Left renal pelvis (tissue), 4 donors: ENCODE measurements around the gene PDE6A. TPM values are rescaled to one million over a fixed set of nuclear protein-coding genes. Genes with fewer than 3 reads are reported as not detected.

ENCODE experiments used
- DNase-seq, 4 donors: peaks; one replicate each; pipeline ENCODE4 v3.0.0-alpha.2; 2013; ENCODE audit warnings: low read depth in 4 of 4, low spot score in 3 of 4
- polyA plus RNA-seq, 4 donors: library from polyadenylated mRNA; unstranded; fragments of 120-200 nt; gene quantifications; one replicate each; pipeline ENCODE4 v1.2.1, GENCODE V29; 2013; ENCODE audit not compliant: insufficient read length in 4 of 4

The PDE6A gene
- polyA plus RNA-seq, 4 donors: 0.09 to 0.21 (median 0.10) TPM

DNA sequence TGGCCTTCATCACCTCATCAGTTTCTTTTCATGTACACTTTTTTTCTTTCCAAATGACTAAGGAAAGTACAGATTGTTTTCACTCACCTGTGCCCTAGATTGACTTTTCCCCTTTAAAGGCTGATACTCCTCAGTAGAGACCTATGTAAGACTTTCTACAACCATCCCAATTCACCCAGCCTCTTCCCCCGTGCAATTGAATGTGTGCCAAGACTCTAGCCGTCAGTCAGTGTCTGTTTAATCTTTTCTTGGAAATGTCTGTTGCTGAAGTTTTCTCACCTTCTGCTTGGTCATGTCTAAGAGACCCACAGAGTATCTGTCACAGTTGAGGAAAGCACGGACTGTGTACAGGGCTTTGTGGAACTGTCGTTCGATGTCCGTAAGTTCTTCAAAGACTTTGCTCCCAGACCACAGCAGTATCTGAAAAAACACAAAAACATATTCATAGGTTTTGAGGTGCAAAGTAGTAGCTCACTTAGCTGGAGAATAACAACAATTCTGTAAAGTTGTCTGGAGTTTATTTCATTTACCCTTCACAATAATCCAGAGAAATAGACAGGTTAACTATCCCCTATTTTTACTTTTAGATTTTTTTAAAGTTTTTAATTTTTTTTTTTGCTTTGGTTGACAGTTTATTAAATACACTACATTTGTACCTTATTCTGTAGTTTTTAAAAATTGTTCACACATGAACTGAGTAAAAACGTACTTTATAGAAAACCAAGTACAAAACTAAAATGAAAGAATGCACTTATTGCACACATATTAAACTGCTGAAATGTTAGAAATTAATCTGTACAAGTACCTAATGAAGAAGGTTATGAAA is 13.6 kb downstream of the PDE6A start:
- DNase-seq: no peak

DNA sequence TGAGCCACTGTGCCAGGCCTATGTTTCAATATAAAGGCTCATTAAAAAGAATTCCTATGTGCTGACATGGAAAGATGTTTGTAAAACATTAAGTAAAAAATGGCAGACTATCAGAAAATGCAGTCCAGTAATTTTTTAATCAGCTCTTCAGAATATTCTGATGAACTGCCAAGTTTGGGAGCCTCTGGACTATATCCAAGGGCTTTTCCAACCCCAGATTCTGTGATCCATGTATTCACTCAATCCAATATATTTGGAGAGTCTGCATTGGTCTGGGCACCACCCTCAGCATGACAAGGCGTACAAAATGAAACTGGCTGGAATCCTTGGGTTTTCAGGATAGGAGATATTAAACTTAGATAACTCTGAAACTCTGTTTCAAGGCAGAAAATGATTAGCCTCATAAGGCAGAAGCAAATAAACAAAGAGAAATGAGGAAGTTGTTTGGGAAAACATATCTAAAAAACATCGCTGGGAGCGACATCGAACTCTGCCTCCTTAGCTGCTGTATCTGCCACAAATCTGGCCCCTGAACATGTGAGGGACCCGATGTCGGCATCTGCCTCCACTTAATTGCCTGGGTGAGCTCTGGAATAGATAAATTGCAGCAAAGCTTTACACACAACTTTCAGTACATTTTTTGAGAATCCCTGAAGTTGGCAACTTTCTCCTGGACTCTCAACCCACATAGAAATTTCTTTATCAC is 14.4 kb downstream of the PDE6A start:
- DNase-seq: no peak

DNA sequence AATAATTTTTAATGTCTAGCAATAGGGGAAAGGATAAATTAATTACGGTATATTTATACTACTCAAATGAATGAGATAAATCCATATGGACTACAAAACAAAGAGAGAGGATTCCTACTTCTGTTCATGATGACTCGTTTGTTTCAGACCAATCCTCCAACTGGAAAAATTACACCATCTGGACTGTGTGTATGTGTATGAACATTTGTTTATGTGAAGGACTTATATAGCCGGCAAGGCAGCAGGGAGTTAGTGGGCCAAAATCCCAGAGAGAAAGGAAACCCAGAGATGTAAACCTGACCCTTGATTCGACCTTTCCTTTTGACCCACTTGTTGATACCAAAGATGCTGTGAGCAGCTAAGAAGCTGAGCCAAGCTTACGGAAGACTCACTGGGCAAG is 20.1 kb downstream of the PDE6A start:
- no peak for DNase-seq

- DNase-seq: no peak
Measured at GRCh38 chr5:149922950-149923349, 21.6 kb downstream of the PDE6A start.

- no peak for DNase-seq
Measured at GRCh38 chr5:149921597-149921996, 23.0 kb downstream of the PDE6A start.

DNA sequence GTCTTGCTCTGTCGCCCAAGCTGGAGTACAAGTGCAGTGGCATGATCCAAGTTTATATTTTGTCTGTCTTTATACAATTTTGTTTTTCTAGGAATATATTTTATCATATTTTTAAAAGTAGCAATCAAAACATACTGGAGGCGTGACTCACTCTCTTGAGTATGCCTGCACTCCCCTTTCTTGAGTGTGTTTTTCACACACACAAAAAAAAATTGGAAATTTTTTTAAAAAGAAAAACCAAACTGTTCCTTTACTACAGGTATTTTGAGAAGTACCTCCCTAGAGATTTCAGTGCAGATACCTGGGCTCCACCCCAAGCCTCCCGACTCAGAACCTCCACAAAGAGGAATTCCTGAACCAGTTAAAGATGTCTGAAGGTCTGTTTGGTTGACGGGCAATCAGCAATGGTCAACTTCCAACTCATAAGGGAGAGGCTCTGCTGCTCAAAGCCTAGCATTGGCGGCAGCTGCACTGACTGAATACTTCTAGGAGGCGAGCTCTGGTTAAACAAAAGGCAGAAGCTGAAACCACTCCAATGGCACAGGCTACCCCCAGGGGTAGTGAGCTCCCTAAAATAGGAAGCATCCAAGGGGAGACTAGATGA is 27.4 kb downstream of the PDE6A start:
- no peak for DNase-seq

GRCh38 chr5:149916334-149917072 is 28.1 kb downstream of the PDE6A start:
- DNase-seq: no peak

- DNase-seq: no peak
Measured at GRCh38 chr5:149915392-149916260, 29.0 kb downstream of the PDE6A start.

DNA sequence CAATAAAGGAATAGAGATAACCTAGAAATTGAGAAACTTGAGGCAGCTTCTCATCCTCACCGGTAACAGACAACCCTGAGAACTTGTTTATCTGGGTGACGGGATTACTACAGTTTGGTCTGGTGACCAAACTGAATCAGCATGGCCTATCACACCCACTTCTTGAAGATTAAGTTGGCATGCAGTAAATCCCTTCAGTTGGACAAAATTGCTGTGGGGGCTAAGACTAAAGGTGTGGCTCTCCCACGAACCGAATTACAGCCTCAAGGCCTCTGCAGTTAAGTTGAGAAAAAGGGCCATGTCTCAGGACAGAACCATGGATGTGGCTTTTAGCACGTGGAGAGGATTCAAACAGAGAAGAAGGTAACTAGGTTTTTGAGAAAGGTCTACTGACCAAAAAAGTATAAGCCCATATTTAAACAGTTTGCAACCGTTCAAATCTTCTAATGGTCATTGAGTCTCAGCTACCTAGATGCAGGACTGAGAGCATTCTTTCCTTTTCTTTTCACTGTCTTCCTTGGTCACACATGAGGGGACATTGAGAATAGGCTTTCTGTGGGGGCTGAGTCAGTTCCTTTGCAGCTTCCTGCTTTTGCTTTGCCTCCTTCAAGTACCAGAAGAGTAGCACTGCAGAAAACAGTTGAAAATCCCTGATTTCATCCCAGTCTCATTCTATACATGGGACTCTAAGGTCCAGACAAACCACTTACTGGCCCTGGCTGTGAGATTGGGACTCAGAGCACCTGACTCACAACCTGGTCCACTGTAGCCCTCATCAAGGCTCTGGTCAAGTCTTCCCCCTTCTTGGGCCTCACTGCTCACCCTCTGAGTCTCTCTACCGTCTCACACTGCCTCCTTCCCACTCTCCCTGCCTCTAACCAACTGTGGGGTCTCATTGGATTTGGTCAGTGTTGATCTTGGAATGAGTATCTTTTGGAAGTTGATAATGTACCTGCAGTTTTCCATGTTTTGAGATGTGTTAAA is 30.9 kb downstream of the PDE6A start:
- no peak for DNase-seq

DNA sequence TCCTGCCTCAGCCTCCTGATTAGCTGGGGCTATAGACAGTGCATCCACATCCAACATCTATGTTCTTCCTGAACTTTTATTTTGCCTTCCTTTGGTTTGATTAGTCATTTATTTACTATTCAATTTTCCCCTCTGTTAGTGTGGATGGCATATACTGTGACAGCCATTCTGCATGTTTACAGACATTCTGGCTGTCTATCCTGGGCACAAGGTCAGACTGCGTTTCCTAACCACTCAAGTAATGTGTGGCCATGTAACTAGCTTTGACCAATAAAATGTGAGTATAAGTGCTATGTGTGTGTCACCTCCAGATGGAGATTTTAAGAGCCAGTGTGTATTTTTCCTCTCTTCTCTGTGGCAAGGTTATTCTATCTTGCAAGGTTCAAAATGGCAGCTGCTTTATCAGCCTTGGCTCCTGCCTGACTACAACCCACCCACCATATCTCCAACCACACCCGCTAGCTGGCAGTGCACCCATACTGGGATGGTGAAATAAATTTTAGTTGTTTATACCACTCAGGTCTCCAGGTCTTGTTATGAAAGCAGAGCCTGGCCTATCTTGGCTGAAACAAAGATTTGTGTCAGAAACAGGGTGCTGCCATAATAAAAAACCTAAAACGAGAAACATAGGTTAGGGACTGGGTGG is 32.2 kb downstream of the PDE6A start:
- no peak for DNase-seq

- no peak for DNase-seq
Measured at GRCh38 chr5:149911031-149911430, 33.6 kb downstream of the PDE6A start.

- DNase-seq: no peak
Measured at GRCh38 chr5:149907828-149908227, 36.8 kb downstream of the PDE6A start.

GRCh38 chr5:149904977-149905376 is 39.6 kb downstream of the PDE6A start:
- DNase-seq: no peak

- no peak for DNase-seq
Measured at GRCh38 chr5:149904293-149904886, 40.2 kb downstream of the PDE6A start.

- no peak for DNase-seq
Measured at GRCh38 chr5:149903404-149903803, 41.2 kb downstream of the PDE6A start.

- no peak for DNase-seq
Measured at GRCh38 chr5:149902177-149902576, 42.4 kb downstream of the PDE6A start.

- no peak for DNase-seq
Measured at GRCh38 chr5:149901511-149901910, 43.1 kb downstream of the PDE6A start.

- no peak for DNase-seq
Measured at GRCh38 chr5:149900390-149900789, 44.2 kb downstream of the PDE6A start.
